Occipital lobe (tissue), 2 donors: ENCODE data around the gene GPBAR1. TPM values are rescaled to one million over a fixed set of nuclear protein-coding genes. Genes with fewer than 3 reads are reported as not detected.

Source experiments
- DNase-seq: peaks from one replicate; lab custom pipeline; 2025; lab: John Stamatoyannopoulos, UW
- total RNA-seq: library from RNA; depleted of rRNA; stranded (reverse); fragments of >200 nt; gene quantifications from one replicate; pipeline ENCODE4 v1.2.3, GENCODE V29; 2014

The GPBAR1 gene
- total RNA-seq, 1 donor from 2014 or later, result not detected

DNA sequence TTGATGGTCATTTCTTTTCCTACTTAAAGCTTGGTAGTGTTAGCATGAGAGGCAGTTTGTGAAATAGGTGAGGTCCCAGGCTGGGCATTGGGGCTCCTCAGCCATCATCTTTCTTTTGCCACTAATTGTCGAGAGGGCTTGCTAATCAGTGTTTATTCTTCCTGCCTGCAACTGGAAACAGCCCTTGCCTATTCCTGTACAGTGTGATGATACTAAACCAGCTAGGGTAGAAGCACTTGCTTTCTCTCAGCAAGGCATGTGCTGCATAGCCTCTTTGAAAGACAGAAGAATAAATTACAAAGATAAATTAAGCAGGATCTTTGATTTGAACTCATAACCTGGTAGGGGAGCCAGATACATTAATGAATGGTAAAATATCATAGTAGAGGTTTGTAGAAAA is 16.6 kb upstream of the GPBAR1 start:
- DNase-seq, result no peak

DNA sequence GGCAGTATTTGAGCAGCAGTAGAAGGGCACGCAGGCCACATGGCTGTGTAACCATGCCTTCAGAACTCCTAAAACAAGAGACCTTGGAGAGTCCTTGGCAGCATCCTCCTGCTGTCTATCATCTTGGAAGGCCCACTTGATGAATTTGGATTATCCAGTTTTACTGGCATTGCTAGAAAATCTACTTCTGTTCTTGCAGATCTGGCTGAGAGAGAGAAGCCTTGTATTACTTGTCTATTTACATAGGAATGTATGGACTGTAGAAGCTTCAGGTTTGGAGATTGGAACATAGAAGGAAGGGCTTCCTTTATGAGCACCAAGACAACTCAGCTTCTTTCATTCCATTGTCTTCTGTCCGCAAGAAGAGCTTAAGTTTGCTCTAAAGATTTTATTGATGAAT is 16.1 kb upstream of the GPBAR1 start:
- DNase-seq, result no peak

DNA sequence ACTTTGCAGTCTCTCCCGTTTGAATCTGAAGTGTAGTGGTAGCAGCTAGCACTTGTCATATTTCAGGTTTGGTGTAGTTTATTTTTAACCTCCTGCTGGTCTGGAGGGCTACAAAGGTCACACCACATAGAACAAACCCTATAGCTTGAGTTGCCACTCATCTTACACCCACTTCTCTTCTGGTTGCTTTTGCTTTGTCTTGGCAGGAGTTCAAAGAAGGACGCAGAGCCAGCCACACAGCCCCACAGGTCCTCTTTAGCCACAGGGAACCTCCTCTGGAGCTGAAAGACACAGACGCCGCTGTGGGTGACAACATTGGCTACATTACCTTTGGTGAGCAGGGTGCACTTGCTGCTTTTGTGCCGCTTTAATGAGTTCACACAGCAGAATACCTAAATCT is 15.6 kb upstream of the GPBAR1 start:
- DNase-seq, result no peak

DNA sequence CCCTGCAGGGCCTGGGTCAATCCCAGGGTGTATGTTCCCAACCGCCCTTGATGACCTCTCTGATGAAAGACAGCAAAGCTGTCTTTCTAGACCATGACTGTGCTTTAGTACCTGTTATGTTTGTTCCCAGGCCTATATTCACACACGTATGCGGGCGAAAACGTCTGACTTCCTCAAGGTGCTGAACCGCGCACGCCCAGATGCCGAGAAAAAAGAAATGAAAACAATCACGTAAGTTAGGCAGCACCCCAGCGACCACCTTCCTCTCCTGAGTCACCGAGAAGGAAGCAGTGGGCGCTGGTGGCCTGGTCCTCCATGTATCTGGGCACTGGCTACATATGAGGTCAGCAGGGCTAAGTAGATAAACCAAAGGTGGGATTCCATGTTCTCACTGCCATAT is 11.1 kb upstream of the GPBAR1 start:
- no peak for DNase-seq

DNA sequence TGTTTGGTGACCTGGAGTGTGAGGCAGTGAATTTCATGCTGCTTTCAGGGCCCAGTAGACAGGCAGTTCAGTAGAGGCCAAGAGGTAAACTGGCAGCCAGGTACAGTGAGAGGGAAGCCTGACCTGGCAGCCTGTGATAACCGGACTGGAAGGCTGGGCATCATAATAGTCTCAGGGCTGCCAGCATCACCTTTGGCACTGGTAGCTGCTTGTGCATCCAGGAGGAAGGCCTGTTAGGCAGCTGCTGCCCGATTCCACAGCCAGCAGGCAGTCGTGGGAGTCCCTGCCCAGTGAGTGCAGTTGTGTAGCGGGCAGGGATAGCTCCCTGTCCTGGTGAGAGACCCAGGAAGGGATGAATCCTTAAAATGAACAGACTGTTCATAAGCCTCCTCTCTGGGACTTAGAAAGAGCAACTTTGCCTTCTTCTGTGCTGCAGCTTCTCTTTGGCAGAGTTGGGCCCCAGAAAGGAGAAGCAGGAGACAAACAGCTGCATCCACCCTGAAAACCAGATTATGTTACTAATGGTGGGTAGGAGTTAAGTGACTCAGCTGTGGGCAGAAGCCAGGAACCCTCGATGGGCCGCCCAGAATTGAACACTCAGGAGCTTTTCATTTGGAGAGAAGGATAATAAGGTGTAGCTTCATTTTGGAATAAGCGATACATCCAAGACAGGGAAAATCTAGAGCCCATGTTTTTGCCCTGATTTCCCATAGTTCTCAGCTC is 8.1 kb upstream of the GPBAR1 start:
- DNase-seq, result no peak

DNA sequence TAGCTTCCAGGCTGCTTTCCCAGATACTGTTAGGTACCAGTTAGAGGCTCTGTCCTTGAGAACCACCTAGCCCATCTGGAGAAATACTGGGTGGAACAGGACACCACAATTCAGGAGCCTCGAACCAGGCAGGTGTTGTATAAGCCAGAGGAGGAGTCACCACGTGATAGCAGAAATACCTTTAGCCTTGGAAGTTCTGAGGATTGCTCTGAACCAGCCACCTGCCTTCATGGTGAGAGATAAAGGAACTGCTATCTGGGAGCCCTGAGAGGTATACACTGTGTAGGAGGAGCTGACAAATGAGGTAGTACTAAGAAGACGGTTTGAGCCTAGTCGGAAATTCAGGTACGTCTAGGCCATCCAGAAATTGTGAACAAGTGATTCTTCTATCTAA is 7.6 kb upstream of the GPBAR1 start:
- DNase-seq, result no peak

DNA sequence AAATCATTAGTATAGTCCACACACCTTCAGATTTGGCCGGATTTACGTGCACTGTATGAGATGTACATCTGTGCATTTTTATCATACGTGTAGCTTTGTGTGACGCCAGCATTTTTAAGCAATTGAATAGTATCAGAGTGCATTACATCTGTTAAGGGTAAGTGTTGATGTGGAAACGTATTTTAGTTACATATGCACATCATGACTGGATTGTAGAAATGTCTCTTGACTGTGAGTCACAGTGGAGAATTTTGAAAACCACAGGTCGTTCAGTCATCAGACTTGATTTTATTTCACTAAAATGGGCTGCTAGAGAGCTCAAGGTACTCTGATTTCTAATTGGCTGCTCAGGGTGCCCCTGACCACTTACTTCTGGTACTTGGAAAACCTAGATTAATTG is 5.4 kb upstream of the GPBAR1 start:
- DNase-seq, result no peak

DNA sequence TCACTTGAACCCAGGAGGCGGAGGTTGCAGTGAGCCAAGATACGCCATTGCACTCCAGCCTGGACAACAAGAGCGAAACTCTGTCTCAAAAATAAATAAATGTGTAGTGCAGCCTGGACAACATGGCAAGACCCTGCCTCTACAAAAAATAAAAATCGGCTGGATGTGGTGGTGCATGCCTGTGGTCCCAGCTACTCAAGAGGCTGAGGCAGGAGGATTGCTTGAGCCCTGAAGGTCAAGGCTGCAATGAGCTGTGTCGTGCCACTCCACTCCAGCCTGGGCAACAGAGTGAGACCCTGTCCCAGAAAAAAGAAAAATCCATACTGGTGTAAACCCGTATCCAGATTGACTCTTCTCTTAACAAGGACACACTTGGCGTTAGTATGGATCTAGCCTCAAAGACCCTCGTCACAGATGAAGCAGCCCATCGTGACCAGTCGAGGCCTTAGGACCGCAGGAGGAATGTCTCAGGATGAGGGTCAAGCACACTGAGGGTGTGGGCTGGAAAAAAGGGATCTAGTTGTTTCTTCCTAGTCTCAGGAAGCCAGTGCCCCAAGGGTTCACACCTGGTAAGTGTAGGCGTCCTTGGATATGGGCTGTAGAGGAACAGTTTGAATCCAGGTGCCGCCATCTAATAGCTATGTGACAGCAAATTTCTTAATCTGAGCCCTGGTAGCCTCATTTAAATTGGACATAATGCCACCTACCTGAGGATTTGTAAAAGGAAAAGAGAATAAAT is 4.0 kb upstream of the GPBAR1 start:
- DNase-seq, result no peak

DNA sequence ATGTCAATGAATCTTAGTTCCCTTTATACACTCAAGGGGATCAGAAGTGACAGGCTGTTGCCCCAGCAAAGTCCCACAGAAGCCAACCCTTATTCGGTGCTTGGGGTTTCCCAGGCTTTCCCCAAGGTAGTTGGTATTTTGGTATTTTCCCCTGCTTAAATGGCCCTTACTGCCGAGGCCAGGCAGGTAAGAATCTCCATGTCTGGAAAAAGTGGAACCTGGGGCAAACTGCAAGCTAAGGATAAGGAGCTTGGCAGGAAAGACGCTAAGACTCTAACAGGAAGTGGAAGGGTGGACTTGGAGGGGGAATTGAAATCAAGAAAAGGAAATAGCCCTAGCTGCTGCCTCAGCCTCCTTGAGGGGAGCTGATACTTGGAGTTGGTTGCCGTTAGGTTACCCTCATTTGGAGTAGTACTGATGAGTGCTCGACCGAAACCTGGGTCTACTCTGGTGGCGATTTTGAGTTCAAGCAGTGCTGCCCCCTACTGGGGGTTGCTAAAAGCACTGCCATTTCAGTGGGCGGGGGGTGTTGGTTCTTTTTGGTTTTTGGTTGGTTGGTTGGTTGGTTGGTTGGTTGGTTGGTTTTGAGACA is 3.3 kb upstream of the GPBAR1 start:
- no peak for DNase-seq

DNA sequence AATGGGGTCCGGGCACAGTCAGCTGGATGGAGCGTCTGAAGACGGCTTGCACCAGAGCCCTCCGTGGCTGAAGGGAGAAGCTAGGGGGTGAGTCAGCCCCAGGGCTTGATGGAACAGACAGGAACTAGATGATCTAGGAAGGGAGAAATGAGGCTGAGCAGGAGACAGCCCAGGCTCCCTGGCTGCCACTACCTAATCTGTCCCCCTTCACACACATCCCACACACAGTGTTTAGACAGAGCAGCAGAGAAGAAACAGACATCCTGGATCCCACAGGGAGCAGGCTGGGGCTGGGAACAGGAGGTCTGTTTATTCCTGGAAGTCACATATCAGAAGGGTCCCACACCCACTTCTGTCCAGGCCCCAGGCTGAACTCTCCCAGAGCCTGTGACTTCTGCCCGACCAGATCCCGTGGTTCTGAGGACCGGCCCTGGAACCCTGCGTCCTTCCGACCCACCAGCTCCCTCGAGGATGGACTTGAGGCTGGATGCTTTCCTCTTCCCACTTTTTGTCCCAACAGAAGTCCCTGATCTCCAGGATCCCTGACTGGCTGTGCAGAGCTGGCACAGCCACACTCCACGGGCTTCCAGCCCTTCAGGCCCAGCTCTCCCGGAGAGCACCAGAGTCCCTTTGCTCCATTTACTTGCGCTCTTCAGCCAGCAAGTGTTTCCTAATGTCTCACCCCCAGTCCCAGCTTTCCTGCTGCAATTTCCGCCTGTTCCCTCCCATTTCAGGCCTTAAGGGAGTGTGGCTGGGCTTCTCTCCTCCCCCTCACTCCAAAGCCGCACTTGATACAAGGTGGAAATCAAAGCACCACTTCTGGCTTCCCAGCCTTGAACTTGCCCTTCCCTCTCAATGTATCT is 1.5 kb upstream of the GPBAR1 start:
- DNase-seq, result peak; percentile 25

DNA sequence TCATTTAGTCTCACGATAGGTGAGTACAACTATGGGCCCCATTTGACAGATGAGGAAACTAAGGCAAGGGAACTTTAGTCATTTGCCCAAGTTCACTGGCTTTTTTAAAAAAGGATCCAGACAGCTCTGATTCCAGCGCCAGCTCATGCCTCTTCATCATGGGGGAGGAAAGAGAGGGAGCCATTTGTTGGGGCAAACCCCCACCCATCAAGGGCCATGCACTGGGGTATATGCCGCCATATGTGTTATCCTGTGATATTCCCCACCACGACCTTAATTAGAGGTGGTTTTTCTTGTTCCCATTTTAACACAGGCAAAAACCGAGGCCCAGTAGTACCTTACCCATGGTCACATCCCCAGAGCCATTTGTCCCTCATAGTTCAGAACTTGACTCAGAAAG is 649 bp upstream of the GPBAR1 start:
- no peak for DNase-seq

DNA sequence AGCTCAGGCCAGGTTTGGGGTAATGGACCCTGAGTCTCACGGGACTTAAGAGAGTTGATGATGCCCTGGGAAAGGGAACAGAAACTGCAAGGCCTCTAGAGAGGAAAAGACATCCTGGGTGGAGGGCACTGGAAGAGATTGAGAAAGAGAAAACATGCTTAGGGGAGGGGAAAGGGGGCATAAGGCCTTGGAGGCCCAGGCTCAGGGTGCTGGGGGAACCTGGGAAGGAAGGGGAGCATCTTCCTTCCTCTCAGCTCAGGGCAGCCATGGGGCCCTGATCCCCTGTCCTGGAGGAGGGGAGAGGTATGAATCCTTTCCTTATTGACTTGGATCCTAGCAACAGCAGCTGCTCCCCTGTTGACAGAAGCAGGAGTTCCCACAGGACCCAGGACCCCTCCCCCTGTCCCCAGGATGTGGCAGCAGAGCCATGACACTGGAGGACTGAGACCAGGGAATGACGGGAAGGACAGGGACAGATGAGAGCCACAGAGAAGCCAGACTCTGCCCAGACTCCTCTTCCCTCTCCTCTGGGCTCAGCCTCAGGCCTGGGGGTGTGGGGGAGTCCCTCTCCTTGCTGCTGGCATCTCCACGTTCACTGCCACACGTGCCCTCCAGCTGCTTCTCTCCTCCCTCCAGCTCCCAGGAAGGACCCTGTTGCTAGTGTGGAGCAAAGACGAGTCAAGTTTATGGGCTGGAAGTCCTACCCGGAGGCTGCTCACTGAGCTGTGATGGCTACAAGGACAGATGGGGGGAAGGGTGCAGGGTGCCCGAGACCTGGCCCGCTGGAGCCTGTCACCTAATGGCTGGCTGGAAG is 815 bp downstream of the GPBAR1 start:
- no peak for DNase-seq

DNA sequence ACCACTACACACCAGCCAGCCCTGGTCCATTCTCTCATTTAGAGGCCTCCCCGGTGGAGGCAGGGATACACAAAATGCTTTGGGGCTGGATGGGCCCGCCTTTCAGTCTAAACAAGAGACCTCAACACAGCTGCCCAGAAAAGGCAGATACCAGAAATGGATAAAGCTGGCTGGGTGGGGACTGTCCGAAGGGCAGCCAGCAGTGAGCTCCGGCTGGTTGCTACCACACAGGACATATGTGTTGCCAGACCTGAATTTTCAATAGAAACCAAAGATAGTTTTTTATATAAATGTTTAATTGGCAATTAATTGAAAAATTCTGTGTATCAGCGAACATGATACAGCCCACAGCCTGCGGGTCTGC is 1.4 kb downstream of the GPBAR1 start:
- DNase-seq, result no peak

DNA sequence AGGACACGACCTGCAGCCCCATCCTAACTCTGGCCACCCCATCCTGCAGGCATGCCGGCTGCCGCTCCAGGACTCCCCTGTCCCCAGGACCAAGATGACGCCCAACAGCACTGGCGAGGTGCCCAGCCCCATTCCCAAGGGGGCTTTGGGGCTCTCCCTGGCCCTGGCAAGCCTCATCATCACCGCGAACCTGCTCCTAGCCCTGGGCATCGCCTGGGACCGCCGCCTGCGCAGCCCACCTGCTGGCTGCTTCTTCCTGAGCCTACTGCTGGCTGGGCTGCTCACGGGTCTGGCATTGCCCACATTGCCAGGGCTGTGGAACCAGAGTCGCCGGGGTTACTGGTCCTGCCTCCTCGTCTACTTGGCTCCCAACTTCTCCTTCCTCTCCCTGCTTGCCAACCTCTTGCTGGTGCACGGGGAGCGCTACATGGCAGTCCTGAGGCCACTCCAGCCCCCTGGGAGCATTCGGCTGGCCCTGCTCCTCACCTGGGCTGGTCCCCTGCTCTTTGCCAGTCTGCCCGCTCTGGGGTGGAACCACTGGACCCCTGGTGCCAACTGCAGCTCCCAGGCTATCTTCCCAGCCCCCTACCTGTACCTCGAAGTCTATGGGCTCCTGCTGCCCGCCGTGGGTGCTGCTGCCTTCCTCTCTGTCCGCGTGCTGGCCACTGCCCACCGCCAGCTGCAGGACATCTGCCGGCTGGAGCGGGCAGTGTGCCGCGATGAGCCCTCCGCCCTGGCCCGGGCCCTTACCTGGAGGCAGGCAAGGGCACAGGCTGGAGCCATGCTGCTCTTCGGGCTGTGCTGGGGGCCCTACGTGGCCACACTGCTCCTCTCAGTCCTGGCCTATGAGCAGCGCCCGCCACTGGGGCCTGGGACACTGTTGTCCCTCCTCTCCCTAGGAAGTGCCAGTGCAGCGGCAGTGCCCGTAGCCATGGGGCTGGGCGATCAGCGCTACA is 2.1 kb downstream of the GPBAR1 start:
- DNase-seq, result no peak

DNA sequence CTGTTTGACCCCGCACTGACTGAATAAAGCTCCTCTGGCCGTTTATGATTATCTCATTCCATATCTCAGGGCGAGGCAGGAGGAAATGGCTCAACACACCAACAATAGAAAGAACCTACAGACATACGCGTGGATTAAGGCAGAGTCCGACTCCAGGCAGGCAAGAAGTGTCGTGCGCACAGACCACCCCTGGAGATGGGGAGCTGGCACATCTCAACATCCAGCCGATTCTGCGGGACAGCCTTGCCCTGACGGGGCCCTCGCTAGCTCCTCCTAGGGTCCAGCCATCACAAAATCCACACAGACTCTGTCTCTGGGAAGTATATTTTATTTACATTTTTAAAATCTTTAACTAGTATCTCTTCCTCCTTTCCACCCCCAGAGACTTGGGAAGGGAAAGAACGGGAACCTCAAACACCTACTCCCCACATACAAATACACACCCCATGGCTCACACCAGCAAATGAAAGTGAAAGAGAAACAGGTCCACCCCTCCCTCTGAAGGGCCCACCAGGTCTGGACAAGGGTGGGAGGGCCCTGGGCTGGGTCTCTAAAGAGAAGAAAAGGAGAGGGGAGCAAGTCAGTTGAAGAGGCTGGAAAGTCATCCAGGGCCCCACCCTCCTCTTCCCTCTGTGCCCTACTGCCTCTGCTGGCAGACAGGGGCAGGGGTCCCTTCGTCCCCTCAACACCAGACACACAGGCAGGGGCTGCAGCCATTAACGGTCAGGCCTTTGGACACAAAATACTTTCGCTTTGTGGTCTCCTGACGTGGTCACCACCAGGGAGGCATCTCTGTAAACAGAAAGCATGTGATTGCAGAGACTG is 3.2 kb downstream of the GPBAR1 start:
- DNase-seq, result no peak

DNA sequence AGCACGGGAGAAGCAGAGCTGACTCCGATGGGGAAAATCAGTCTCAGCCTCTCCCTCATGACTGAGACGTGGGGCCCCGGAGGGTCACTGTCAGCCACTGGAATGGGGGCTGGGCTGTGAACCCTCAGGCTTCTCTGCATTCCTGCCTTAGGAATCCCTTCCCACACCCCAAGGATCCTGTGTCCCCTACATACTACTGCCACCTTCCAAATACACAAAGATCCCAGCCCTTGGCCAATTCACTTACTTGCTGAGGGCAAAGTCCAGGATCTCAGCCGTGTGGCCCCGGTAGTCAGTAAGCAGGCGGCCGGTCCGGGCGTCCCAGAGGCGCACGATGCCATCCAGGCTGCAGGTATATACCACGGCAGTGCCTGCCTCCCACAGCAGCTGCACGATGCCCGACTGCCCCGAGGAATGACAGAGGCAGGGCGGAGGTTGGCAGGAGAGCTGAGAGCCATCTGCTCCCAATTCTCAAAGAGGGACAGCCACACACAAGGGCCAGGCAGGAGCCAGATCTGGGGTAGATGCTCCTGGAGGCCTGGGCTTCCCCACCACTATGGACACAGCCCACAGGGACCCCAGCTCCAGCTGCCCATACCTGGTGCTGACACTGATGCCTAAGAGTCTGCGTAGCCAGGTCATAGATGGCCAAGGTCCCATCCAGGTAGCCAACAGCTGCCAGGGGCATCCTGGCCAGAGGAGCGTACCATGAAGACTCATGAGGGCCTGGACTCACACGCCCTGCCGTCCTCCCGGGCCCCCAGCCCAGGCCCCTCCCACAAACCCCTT is 4.2 kb downstream of the GPBAR1 start:
- DNase-seq, result no peak

DNA sequence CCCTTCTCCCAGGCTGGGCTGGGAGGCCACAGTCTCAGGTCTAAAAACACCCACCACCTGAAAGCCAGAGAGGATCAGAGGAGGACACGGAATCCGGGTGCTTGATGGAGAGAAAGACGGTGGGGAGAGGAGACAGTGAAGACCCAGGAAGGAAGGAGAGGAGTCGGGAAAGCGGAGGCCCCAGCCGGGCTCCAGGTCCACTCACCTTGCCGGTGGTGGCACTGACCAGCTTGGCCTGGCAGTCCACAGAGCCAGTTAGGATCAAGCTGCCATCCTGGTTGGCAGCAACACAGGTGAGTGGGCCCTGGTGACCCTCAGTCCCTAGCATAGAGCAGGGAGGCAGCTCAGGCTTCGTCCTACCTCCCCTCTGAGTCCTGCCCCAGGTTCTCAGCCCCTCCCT is 4.8 kb downstream of the GPBAR1 start:
- DNase-seq, result no peak

DNA sequence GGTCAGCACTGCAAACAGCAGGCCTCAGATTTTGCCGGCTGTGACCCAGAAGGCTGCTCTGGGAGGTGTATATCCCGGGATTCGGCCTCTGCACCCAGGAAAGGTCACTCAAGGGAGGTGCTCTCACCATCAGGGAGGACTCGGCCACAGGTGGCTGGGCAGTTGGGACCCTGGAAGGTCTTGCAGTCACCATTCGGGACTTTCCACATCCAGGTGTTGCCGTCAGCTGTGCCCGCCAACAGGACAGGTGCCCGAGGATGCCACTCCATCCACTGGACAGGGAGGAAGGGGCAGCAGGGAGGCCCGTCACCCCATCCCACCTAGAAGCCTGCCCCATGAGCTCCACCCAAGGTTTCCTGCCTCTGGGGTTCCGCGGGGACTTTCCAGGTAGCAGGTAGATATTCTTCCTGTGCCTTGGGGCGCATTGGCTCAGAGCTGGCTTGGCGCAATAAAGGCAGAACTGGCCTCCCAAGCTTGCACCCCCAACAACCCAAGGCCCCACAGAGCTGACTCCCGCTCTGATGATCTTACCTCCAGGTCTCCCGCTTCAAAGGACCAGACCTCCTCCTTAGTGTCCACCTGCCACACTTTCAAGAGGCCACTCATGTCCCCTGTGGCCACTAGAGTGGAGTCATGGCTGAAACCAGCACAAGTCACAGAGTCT is 5.6 kb downstream of the GPBAR1 start:
- no peak for DNase-seq
